AG10803 (cell line): ENCODE data around the gene HAGH.

Source experiments
- DNase-seq: peaks from one replicate; pipeline ENCODE4 v3.0.0; 2010; ENCODE audit warnings: low read depth
- H3K4me3 ChIP-seq: 2 replicates; pipeline ENCODE4 v1.5.1; 2011; ENCODE audit warnings: mild to moderate bottlenecking, low read length, control low read depth
- TF ChIP-seq, protein P1 (sequence below): conservative IDR thresholded peaks from 2 replicates; pipeline ENCODE4 v1.5.1; 2011; ENCODE audit warnings: mild to moderate bottlenecking, low read length, control low read depth, inconsistent platforms

Gene HAGH

DNA sequence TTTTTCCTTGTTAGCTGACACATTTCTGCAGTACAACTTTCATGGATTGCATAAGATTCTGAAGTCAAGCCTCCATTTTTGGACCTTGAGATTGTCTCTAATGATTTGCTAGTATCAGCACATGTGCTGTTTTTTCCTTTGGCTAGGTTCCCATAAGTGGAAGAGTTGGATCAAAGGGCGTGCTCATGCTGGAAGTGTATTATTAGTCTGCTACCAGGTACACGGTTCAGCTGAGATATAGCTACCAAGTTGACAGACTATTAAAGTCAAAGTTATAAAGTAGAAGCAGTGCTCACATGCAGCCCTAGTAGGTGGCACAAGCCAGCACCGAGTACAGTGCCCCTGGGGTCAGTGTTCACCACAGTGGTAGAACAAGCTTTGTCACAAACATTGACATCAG is 3.6 kb upstream of the HAGH start:
- H3K4me3 ChIP-seq = no peak overlapping the region
- no peak for DNase-seq
- TF ChIP-seq, protein P1, sequence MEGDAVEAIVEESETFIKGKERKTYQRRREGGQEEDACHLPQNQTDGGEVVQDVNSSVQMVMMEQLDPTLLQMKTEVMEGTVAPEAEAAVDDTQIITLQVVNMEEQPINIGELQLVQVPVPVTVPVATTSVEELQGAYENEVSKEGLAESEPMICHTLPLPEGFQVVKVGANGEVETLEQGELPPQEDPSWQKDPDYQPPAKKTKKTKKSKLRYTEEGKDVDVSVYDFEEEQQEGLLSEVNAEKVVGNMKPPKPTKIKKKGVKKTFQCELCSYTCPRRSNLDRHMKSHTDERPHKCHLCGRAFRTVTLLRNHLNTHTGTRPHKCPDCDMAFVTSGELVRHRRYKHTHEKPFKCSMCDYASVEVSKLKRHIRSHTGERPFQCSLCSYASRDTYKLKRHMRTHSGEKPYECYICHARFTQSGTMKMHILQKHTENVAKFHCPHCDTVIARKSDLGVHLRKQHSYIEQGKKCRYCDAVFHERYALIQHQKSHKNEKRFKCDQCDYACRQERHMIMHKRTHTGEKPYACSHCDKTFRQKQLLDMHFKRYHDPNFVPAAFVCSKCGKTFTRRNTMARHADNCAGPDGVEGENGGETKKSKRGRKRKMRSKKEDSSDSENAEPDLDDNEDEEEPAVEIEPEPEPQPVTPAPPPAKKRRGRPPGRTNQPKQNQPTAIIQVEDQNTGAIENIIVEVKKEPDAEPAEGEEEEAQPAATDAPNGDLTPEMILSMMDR = no peak

DNA sequence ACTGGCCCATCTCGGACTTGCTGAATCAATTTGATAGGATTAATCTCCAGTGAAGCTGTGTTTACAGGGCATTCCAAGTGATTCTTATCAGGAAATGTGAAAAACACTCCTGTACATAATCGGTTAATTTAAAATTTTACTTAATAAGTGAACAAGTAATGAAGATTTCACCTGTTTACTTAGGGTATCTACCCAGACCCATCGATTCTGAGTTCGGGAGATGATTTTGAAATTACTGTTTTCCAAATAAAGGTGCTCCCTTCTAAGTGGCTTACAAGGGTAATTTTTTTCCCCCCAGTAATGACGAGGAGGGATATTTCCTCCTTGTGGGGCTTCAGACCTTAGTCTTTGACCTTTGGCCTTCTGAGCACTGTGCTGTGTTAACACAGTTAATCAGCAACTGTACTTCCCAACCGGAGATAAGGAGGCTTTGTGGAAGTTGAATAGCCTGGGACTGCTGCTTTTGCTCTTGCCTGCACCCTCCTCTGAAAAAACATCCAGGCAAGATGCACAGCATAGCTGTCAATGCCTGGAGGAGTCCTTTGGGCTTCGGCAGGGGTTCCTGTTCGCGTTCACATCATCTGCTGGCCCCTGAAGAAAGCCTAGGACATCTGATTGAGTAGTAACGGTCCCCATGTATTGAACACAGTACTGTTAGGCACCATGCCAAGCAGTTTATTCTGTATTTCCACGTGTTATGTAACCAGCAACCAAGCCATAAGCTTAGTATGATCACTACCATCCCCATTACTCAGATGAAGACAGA is 2.2 kb upstream of the HAGH start:
- TF ChIP-seq, protein P1 = no peak
- peak overlapping the region; percentile 99 for H3K4me3 ChIP-seq
- no peak for DNase-seq

DNA sequence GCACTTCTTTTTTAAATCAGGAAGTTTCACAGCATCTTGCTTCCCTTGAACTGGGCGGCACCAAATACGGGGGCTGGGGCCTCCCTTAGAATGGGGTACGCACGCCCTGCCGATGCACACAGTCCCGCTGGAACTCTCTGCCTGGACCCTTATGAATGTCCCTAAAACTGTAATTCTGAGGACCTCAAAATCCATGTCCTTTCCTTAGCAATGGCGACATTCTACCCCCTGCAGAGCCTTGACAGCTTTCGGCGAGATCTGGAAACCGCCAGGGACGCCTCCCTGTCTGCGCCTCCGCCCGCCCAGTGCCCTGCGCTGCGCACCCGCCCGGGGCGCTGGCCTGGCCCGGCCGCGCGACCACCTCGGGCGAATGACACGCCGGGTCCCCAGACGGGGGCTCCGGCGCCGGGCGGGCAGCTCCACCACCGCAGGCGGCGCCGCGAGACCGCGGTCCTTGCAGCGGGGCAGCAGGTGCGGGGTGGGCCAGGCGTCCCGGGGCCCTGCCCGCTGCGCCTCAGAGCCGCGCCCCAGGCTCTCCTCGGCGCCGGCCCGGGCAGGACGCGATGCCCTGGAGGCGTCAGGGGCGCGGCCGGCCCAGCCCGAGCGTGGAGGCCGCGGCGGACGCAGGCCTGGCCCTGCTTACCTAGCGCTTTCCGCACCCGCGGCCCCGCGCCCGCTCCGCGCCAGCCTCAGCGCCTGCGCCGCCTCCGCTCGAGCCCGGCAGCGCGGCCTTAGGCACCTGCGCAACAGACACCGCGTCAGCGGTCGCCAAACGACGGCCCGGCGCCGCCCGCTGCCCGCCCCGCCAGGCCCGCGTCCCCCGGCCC is 548 bp downstream of the HAGH start:
- peak overlapping the region; percentile 99 for H3K4me3 ChIP-seq
- DNase-seq = peak; percentile 13
- TF ChIP-seq, protein P1 = no peak

DNA sequence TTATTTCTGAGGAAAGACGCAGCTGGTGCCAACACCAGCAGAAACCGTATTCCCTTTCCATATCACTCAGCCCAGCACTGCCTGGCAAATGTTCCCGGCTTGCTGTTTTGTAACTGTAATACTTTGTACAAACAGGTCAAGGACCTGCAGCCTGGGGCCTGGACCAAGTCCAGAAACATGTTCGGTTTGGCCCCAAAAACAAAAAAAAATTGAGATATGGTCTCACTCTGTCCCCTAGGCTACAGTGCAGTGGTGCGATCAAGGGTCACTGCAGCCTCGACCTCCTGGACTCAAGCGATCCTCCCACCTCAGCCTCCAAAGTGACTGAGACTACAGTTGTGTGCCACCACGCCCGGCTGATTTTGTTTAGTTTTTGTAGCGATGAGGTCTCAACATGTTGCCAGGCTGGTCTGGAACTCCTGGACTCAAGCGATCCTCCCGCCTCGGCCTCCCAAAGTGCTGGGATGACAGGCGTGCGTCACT is 1.2 kb downstream of the HAGH start:
- no peak for DNase-seq
- H3K4me3 ChIP-seq = peak overlapping the region; percentile 99
- TF ChIP-seq, protein P1 = no peak

DNA sequence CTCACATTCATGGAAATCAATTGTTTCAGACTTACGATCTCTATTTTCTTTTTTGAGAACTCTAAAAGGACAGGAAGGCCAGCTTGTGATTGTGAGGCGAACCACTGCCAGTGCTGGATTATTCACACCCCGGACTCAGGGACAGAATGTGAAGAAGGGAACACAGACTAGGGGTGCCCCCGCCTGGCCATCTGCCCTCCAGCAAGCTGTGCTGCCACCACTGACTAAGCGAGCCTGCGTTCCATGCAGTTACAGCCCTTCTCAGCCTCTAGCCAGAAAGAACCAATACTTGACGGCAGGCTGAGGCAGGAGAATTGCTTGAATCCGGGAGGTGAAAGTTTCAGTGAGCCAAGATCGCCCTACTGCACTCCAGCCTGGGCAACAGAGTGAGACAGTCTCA is 2.8 kb downstream of the HAGH start:
- DNase-seq = peak; percentile 20
- TF ChIP-seq, protein P1 = 0 out of 2 replicates have a peak, but pooled peaks have one; percentile 4
- H3K4me3 ChIP-seq = no peak overlapping the region

DNA sequence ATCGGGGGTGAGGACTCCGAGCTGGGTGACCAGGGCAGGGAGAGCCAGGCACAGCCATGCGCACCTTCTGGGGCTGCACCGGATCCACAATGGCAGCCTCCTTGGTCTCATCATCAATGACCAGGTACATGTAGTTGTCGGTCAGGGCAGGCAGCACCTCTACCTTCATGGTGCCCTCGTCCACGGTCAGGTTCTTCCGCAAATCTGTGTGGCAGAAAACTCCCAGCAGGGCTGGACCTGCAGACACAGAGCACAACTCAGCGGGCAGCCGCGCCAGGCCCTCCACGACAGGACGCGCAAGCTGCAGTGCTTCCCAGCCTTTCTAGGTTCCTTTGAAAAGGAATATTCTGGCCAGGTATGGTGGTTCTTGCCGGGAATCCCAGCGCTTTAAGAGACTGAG is 3.8 kb downstream of the HAGH start:
- TF ChIP-seq, protein P1 = no peak
- no peak for DNase-seq
- no peak overlapping the region for H3K4me3 ChIP-seq
